Neural cell (in vitro differentiated cells): Measurements from ENCODE around the gene DAAM2.

Experiments
- EP300 ChIP-seq: fragments of 450-650 bp; conservative IDR thresholded peaks from 2 replicates; pipeline ENCODE4 v1.6.1; 2014; ENCODE audit warnings: antibody characterized with exemption, mild to moderate bottlenecking, moderate library complexity; ENCODE audit not compliant: poor library complexity, severe bottlenecking
- EZH2 ChIP-seq: fragments of 200-600, 300-800 bp; shearing (Covaris generic), sonication (generic); IDR thresholded peaks from 2 replicates; pipeline ENCODE4 v1.6.1; 2014; ENCODE audit warnings: antibody characterized with exemption, low read length, borderline replicate concordance, mild to moderate bottlenecking; ENCODE audit not compliant: insufficient read depth, poor library complexity, severe bottlenecking
- POLR2AphosphoS5 ChIP-seq: IDR thresholded peaks from 2 replicates; pipeline ENCODE4 v1.6.1; 2012
- RAD21 ChIP-seq: fragments of 450-650 bp; conservative IDR thresholded peaks from 2 replicates; pipeline ENCODE4 v1.6.1; 2014; ENCODE audit warnings: antibody characterized with exemption, mild to moderate bottlenecking, moderate library complexity
- TF ChIP-seq, protein P1 (sequence below): fragments of 450-650 bp; IDR thresholded peaks from 2 replicates; pipeline ENCODE4 v1.5.1; 2014; ENCODE audit warnings: antibody characterized with exemption, mild to moderate bottlenecking, moderate library complexity; ENCODE audit not compliant: poor library complexity, severe bottlenecking
- TF ChIP-seq, protein P2 (sequence below): IDR thresholded peaks from 2 replicates; pipeline ENCODE4 v1.6.1; 2012; ENCODE audit warnings: borderline replicate concordance

DNA sequence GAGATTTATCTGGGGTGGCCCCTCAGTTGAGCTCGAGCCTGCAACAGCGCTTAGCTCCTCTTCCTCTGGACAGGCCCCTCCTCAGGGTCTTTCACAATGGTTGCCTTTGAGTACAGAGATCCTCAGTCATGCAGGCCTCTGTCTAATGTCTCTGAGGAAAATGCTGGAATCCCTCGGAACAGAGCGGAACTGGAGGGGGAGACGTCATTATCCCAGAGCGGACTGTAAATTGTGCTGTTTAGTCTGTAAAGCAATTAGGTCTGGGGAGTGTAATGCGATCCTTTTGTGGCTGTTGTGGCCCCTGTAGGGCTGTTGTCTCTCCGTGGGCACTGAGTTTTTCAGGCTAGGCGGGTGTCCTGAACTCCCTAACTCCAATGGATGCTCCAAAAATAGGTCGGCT lies 15.0 kb upstream of the DAAM2 start:
- TF ChIP-seq POLR2AphosphoS5 (no peak), EP300 (no peak), EZH2 (no peak), RAD21 (no peak)
- TF ChIP-seq, protein P1, sequence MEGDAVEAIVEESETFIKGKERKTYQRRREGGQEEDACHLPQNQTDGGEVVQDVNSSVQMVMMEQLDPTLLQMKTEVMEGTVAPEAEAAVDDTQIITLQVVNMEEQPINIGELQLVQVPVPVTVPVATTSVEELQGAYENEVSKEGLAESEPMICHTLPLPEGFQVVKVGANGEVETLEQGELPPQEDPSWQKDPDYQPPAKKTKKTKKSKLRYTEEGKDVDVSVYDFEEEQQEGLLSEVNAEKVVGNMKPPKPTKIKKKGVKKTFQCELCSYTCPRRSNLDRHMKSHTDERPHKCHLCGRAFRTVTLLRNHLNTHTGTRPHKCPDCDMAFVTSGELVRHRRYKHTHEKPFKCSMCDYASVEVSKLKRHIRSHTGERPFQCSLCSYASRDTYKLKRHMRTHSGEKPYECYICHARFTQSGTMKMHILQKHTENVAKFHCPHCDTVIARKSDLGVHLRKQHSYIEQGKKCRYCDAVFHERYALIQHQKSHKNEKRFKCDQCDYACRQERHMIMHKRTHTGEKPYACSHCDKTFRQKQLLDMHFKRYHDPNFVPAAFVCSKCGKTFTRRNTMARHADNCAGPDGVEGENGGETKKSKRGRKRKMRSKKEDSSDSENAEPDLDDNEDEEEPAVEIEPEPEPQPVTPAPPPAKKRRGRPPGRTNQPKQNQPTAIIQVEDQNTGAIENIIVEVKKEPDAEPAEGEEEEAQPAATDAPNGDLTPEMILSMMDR: no peak
- TF ChIP-seq, protein P2, sequence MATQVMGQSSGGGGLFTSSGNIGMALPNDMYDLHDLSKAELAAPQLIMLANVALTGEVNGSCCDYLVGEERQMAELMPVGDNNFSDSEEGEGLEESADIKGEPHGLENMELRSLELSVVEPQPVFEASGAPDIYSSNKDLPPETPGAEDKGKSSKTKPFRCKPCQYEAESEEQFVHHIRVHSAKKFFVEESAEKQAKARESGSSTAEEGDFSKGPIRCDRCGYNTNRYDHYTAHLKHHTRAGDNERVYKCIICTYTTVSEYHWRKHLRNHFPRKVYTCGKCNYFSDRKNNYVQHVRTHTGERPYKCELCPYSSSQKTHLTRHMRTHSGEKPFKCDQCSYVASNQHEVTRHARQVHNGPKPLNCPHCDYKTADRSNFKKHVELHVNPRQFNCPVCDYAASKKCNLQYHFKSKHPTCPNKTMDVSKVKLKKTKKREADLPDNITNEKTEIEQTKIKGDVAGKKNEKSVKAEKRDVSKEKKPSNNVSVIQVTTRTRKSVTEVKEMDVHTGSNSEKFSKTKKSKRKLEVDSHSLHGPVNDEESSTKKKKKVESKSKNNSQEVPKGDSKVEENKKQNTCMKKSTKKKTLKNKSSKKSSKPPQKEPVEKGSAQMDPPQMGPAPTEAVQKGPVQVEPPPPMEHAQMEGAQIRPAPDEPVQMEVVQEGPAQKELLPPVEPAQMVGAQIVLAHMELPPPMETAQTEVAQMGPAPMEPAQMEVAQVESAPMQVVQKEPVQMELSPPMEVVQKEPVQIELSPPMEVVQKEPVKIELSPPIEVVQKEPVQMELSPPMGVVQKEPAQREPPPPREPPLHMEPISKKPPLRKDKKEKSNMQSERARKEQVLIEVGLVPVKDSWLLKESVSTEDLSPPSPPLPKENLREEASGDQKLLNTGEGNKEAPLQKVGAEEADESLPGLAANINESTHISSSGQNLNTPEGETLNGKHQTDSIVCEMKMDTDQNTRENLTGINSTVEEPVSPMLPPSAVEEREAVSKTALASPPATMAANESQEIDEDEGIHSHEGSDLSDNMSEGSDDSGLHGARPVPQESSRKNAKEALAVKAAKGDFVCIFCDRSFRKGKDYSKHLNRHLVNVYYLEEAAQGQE: no peak
